ENCODE measurements around the gene PDZD2.
A peak's percentile ranks its signal among the peaks of the same experiment; 100 is the strongest.

Gene PDZD2

GRCh38 chr5:31987985-31988710 is 349.2 kb downstream of the PDZD2 start:
- no peak for TF ChIP-seq CTCF (IDR thresholded peaks at IDR 0.05; ENCODE audit: control insufficient read depth, extremely low read depth, insufficient read depth)
- no peak for DNase-seq (ENCODE audit: low read depth)
- no peak overlapping the region for H3K4me3 ChIP-seq (ENCODE audit: low read depth, low read length)

GRCh38 chr5:31990081-31990650 is 351.2 kb downstream of the PDZD2 start:
- TF ChIP-seq CTCF (IDR thresholded peaks at IDR 0.05; ENCODE audit: control insufficient read depth, extremely low read depth, insufficient read depth) = no peak
- DNase-seq (ENCODE audit: low read depth) = no peak
- H3K4me3 ChIP-seq (ENCODE audit: low read depth, low read length) = no peak overlapping the region

- peak; percentile 81 for DNase-seq (ENCODE audit: low read depth)
- no peak overlapping the region for H3K4me3 ChIP-seq (ENCODE audit: low read depth, low read length)
- no peak for TF ChIP-seq CTCF (IDR thresholded peaks at IDR 0.05; ENCODE audit: control insufficient read depth, extremely low read depth, insufficient read depth)
Measured at GRCh38 chr5:31990701-31991110, 351.8 kb downstream of the PDZD2 start.

- no peak for DNase-seq (ENCODE audit: low read depth)
- TF ChIP-seq CTCF (IDR thresholded peaks at IDR 0.05; ENCODE audit: control insufficient read depth, extremely low read depth, insufficient read depth) = no peak
- H3K4me3 ChIP-seq (ENCODE audit: low read depth, low read length) = no peak overlapping the region
Measured at GRCh38 chr5:31992377-31992776, 353.4 kb downstream of the PDZD2 start.

GRCh38 chr5:31993165-31993961 is 354.4 kb downstream of the PDZD2 start:
- no peak overlapping the region for H3K4me3 ChIP-seq (ENCODE audit: low read depth, low read length)
- no peak for TF ChIP-seq CTCF (IDR thresholded peaks at IDR 0.05; ENCODE audit: control insufficient read depth, extremely low read depth, insufficient read depth)
- DNase-seq (ENCODE audit: low read depth) = no peak

- H3K4me3 ChIP-seq (ENCODE audit: low read depth, low read length) = no peak overlapping the region
- DNase-seq (ENCODE audit: low read depth) = no peak
- TF ChIP-seq CTCF (IDR thresholded peaks at IDR 0.05; ENCODE audit: control insufficient read depth, extremely low read depth, insufficient read depth) = no peak
Measured at GRCh38 chr5:31995006-31995405, 356.1 kb downstream of the PDZD2 start.
